ENCODE data around the gene RNLS. TPM values are rescaled to one million over a fixed set of nuclear protein-coding genes. Genes with fewer than 3 reads are reported as not detected.

RNLS gene
- total RNA-seq, 1 donor from 2014 or later, result 3.7 TPM

DNA sequence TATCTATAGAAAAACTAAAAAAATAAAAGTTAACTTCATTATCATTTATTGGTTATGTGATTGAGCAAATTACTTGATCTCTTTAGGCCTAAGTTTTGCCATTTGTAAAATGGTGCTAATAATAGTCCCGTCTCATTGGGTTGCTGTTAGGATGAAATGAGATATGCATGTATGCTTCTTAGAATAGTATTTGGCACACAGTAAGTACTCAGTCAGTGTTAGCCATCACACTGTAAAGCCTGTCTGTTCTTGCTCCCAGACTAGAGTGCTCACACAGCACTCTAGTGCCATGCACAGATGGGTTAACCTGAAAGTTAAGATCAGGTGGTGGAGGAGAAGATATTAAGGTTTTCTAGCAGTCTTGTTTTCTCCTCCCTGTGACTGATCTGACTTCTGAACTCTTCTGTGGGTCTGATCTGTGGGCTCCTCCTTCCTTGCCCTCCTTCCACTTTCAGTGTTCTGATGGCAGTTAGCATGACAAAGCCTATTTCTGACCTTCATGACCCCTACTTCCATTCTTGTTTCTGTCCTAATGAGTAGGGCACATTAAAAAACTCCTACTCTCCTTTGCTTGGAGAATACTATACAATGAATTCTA lies 167.5 kb downstream of the RNLS start:
- H3K9me3 ChIP-seq, result no peaks in the 10 kb centered on the region
- intact Hi-C loops (cut with DNase I), result no loop called here
- no peak overlapping the region for H3K4me3 ChIP-seq
- no peaks in the 10 kb centered on the region for H3K27me3 ChIP-seq
- ATAC-seq, result no peak
- no peak for TF ChIP-seq CTCF (IDR thresholded peaks at IDR 0.05)
- H3K27ac ChIP-seq, result no peak overlapping the region
- H3K36me3 ChIP-seq, result no peaks in the 10 kb centered on the region
- no peaks in the 10 kb centered on the region for H3K4me1 ChIP-seq
- DNase-seq, result no peak

DNA sequence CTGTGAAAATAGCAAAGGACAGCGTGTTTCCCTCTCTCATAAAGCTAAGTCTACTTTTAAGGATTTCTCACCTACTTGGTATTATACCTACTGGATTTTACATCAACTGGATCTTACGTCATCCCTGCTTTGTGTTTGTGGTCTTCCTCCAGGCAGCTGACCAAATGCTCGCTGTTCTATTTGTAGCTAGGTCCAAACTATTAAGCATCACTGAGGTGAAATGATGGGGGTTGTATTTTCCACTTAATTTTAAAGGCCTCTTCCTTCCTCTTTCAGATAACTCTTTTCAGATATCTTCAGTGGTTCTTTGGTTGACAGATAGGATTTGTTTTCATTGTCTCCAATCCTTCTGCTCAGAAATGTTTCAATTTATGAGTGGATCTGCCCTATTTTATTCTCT lies 169.7 kb downstream of the RNLS start:
- intact Hi-C loops (cut with DNase I), result no loop called here
- no peak for DNase-seq
- no peaks in the 10 kb centered on the region for H3K9me3 ChIP-seq
- ATAC-seq, result no peak
- H3K4me1 ChIP-seq, result no peaks in the 10 kb centered on the region
- H3K27me3 ChIP-seq, result no peaks in the 10 kb centered on the region
- no peak overlapping the region for H3K27ac ChIP-seq
- no peak for TF ChIP-seq CTCF (IDR thresholded peaks at IDR 0.05)
- H3K36me3 ChIP-seq, result no peaks in the 10 kb centered on the region
- H3K4me3 ChIP-seq, result no peak overlapping the region

DNA sequence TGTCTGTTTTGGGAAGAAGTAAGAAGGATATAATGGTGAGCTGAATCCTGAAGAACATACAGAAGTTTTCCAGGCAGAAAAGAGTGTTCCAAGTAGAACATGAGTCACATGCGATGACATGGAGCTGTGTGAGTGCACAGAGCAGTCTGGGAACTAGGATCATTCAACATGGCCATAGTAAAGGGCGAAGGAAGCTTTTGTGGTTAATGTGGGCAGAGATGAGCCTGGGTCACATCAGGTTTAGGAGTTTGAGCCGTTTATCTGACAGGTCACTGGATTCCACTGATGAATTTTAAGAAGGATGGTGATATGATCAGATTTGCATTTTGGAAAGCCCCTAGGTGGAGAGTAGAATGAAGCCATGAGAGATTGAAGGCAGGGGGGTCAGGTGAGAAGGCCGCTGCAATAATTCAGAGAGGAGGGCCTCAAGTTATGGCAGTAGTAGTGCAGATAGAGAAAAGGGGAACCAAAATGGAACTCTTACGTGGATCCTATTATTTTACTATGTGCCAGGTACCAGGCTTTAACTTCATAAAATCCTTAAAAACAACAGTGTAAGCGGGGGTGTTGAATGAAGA lies 171.3 kb downstream of the RNLS start:
- intact Hi-C loops (cut with DNase I), result no loop called here
- ATAC-seq, result no peak
- H3K9me3 ChIP-seq, result no peaks in the 10 kb centered on the region

GRCh38 chr10:88409824-88410223 lies 173.3 kb downstream of the RNLS start:
- ATAC-seq, result no peak
- intact Hi-C loops (cut with DNase I), result no loop called here
- no peak for DNase-seq

More for the DNA sequence above, 171.3 kb downstream of the RNLS start:
- Histone ChIP-seq H3K27ac (no peak overlapping the region), H3K27me3 (no peaks in the 10 kb centered on the region), H3K4me3 (no peak overlapping the region), H3K4me1 (no peaks in the 10 kb centered on the region), H3K36me3 (no peaks in the 10 kb centered on the region)
- no peak for TF ChIP-seq CTCF (IDR thresholded peaks at IDR 0.05)
- DNase-seq, result no peak

DNA sequence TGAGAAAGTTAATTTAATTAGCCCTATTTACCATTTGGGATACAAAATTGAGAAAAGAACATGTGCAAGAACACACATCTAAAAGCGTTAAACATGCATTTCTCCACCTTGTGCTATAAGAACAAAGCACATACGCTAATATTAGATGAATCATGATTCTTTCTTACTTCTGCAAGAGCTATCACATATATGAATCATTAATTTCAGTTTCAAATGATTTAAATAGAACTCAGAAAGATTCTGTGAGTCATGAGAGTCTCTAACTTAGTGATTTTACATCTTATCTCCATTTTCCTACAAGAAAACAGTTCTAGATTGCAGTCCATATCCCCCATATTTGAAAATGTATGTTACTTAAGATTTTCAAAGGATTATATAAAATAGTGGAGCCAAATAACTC lies 173.9 kb downstream of the RNLS start:
- Histone ChIP-seq H3K27ac (no peak overlapping the region), H3K9me3 (no peaks in the 10 kb centered on the region), H3K36me3 (no peaks in the 10 kb centered on the region), H3K4me1 (no peaks in the 10 kb centered on the region), H3K4me3 (no peak overlapping the region), H3K27me3 (no peaks in the 10 kb centered on the region)
- TF ChIP-seq CTCF (IDR thresholded peaks at IDR 0.05), result no peak
- no peak for ATAC-seq
- intact Hi-C loops (cut with DNase I), result no loop called here
- DNase-seq, result no peak

More at GRCh38 chr10:88409824-88410223, 173.3 kb downstream of the RNLS start:
- Histone ChIP-seq H3K4me3 (no peak overlapping the region), H3K9me3 (no peaks in the 10 kb centered on the region), H3K27ac (no peak overlapping the region), H3K36me3 (no peaks in the 10 kb centered on the region), H3K27me3 (no peaks in the 10 kb centered on the region), H3K4me1 (no peaks in the 10 kb centered on the region)
- TF ChIP-seq CTCF (IDR thresholded peaks at IDR 0.05), result no peak
